ENCODE results near the gene SERINC4.
"Not testable (repeated sequence)": the region's sequence is repeated elsewhere in the genome, so short reads cannot be mapped to it uniquely, and the experiment has no call there.

Gene SERINC4

GRCh38 chr15:43762824-43763223 is 37.2 kb downstream of the SERINC4 start:
- no peaks in the 10 kb centered on the region for H3K9me3 ChIP-seq (ENCODE audit: control insufficient read depth, low read length)
- H3K4me3 ChIP-seq (ENCODE audit: insufficient read depth, low read depth, low read length, poor library complexity, severe bottlenecking), result no peak overlapping the region
- DNase-seq, result no peak
- H3K27ac ChIP-seq (ENCODE audit: insufficient read depth, low read length, poor library complexity, severe bottlenecking), result no peak overlapping the region
- H3K27me3 ChIP-seq (replicated peaks; ENCODE audit: control insufficient read depth, insufficient read depth, low read length, poor library complexity, severe bottlenecking), result no peaks in the 10 kb centered on the region
- H3K36me3 ChIP-seq (ENCODE audit: control insufficient read depth, insufficient read depth, low read length), result peaks cover 79% of the 10 kb centered on the region
- H3K4me1 ChIP-seq (ENCODE audit: control insufficient read depth, insufficient read depth, low read length, poor library complexity, severe bottlenecking), result no peaks in the 10 kb centered on the region

GRCh38 chr15:43751885-43752284 is 48.1 kb downstream of the SERINC4 start:
- Histone ChIP-seq H3K4me1 (ENCODE audit: control insufficient read depth, insufficient read depth, low read length, poor library complexity, severe bottlenecking) (peaks cover 26% of the 10 kb centered on the region), H3K27ac (ENCODE audit: insufficient read depth, low read length, poor library complexity, severe bottlenecking) (peak overlapping the region; percentile 26), H3K36me3 (ENCODE audit: control insufficient read depth, insufficient read depth, low read length) (peaks cover 32% of the 10 kb centered on the region), H3K27me3 (replicated peaks; ENCODE audit: control insufficient read depth, insufficient read depth, low read length, poor library complexity, severe bottlenecking) (no peaks in the 10 kb centered on the region), H3K9me3 (ENCODE audit: control insufficient read depth, low read length) (no peaks in the 10 kb centered on the region), H3K4me3 (ENCODE audit: insufficient read depth, low read depth, low read length, poor library complexity, severe bottlenecking) (no peak overlapping the region)
- no peak for DNase-seq

- H3K4me3 ChIP-seq (ENCODE audit: insufficient read depth, low read depth, low read length, poor library complexity, severe bottlenecking), result peak overlapping the region; percentile 45
- H3K27ac ChIP-seq (ENCODE audit: insufficient read depth, low read length, poor library complexity, severe bottlenecking), result peak overlapping the region; percentile 45
- DNase-seq, result peak; percentile 17 to 43 (median 34)
- H3K36me3 ChIP-seq (ENCODE audit: control insufficient read depth, insufficient read depth, low read length), result peaks cover 11% of the 10 kb centered on the region
- no peaks in the 10 kb centered on the region for H3K27me3 ChIP-seq (replicated peaks; ENCODE audit: control insufficient read depth, insufficient read depth, low read length, poor library complexity, severe bottlenecking)
- no peaks in the 10 kb centered on the region for H3K9me3 ChIP-seq (ENCODE audit: control insufficient read depth, low read length)
- peaks cover 29% of the 10 kb centered on the region for H3K4me1 ChIP-seq (ENCODE audit: control insufficient read depth, insufficient read depth, low read length, poor library complexity, severe bottlenecking)
Measured at GRCh38 chr15:43749690-43750345, 50.2 kb downstream of the SERINC4 start.

- Histone ChIP-seq H3K4me3 (ENCODE audit: insufficient read depth, low read depth, low read length, poor library complexity, severe bottlenecking) (no peak overlapping the region), H3K4me1 (ENCODE audit: control insufficient read depth, insufficient read depth, low read length, poor library complexity, severe bottlenecking) (peaks cover 29% of the 10 kb centered on the region), H3K9me3 (ENCODE audit: control insufficient read depth, low read length) (no peaks in the 10 kb centered on the region), H3K36me3 (ENCODE audit: control insufficient read depth, insufficient read depth, low read length) (peaks cover under 1% of the 10 kb centered on the region), H3K27ac (ENCODE audit: insufficient read depth, low read length, poor library complexity, severe bottlenecking) (peak overlapping the region; percentile 32), H3K27me3 (replicated peaks; ENCODE audit: control insufficient read depth, insufficient read depth, low read length, poor library complexity, severe bottlenecking) (no peaks in the 10 kb centered on the region)
- DNase-seq, result peak in 1 of 3 donors; percentile 10
Measured at GRCh38 chr15:43748376-43748775, 51.6 kb downstream of the SERINC4 start.

GRCh38 chr15:43746903-43747309 is 53.1 kb downstream of the SERINC4 start:
- DNase-seq, result peak in 1 of 3 donors; percentile 8
- not testable (repeated sequence) for H3K27me3 ChIP-seq (replicated peaks; ENCODE audit: control insufficient read depth, insufficient read depth, low read length, poor library complexity, severe bottlenecking); H3K9me3 ChIP-seq (ENCODE audit: control insufficient read depth, low read length); H3K36me3 ChIP-seq (ENCODE audit: control insufficient read depth, insufficient read depth, low read length)
- Histone ChIP-seq H3K4me3 (ENCODE audit: insufficient read depth, low read depth, low read length, poor library complexity, severe bottlenecking) (peak overlapping the region; percentile 71), H3K4me1 (ENCODE audit: control insufficient read depth, insufficient read depth, low read length, poor library complexity, severe bottlenecking) (peaks cover 22% of the 10 kb centered on the region), H3K27ac (ENCODE audit: insufficient read depth, low read length, poor library complexity, severe bottlenecking) (peak overlapping the region; percentile 92)

- not testable (repeated sequence) for H3K27me3 ChIP-seq (replicated peaks; ENCODE audit: control insufficient read depth, insufficient read depth, low read length, poor library complexity, severe bottlenecking); H3K36me3 ChIP-seq (ENCODE audit: control insufficient read depth, insufficient read depth, low read length); H3K9me3 ChIP-seq (ENCODE audit: control insufficient read depth, low read length)
- peak within 1 kb of the TSS; percentile 92 for H3K27ac ChIP-seq (ENCODE audit: insufficient read depth, low read length, poor library complexity, severe bottlenecking)
- peak within 1 kb of the TSS; percentile 71 for H3K4me3 ChIP-seq (ENCODE audit: insufficient read depth, low read depth, low read length, poor library complexity, severe bottlenecking)
- DNase-seq, result peak; percentile 77 to 81 (median 77)
- peaks cover 18% of the 10 kb centered on the region for H3K4me1 ChIP-seq (ENCODE audit: control insufficient read depth, insufficient read depth, low read length, poor library complexity, severe bottlenecking)
Measured at GRCh38 chr15:43746245-43746902, 53.6 kb downstream of the SERINC4 start, which contains the start of gene PDIA3. PDIA3 (plus strand) TSS chr15:43746438; CDS start chr15:43746540, 102 bp downstream.

All from effector memory CD4-positive, alpha-beta T cell (primary cell).